GM12891 (cell line): ENCODE measurements around the gene DNAJC12.
A peak's percentile ranks its signal among the peaks of the same experiment; 100 is the strongest.

Source experiments
- DNase-seq: peaks from one replicate; pipeline ENCODE4 v3.0.0; 2011; ENCODE audit warnings: low spot score; ENCODE audit not compliant: insufficient read length
- FAIRE-seq: peaks from 2 replicates; lab custom pipeline; 2011; peaks lifted over from hg19 to GRCh38; lab: Jason Lieb, UNC
- PAX5 ChIP-seq: IDR thresholded peaks from 2 replicates; pipeline ENCODE4 v1.6.1; 2011; ENCODE audit warnings: low read length, moderate library complexity, mild to moderate bottlenecking; ENCODE audit not compliant: insufficient read depth, severe bottlenecking
- POLR2A ChIP-seq: IDR thresholded peaks from 2 replicates; pipeline ENCODE4 v1.6.1; 2011; ENCODE audit warnings: low read depth, low read length, control low read depth
- POLR2AphosphoS5 ChIP-seq: IDR thresholded peaks from 2 replicates; pipeline ENCODE4 v1.6.1; 2011; ENCODE audit warnings: low read depth, low read length, control low read depth
- POU2F2 ChIP-seq: IDR thresholded peaks from 2 replicates; pipeline ENCODE4 v1.6.1; 2011; ENCODE audit warnings: low read depth, mild to moderate bottlenecking, control low read depth, low read length, moderate library complexity
- SPI1 ChIP-seq: IDR thresholded peaks from 2 replicates; pipeline ENCODE4 v1.6.1; 2011; ENCODE audit warnings: low read depth, low read length, control low read depth
- TAF1 ChIP-seq: IDR thresholded peaks from 2 replicates; pipeline ENCODE4 v1.6.1; 2011; ENCODE audit warnings: low read depth, low read length, control low read depth

Gene DNAJC12

DNA sequence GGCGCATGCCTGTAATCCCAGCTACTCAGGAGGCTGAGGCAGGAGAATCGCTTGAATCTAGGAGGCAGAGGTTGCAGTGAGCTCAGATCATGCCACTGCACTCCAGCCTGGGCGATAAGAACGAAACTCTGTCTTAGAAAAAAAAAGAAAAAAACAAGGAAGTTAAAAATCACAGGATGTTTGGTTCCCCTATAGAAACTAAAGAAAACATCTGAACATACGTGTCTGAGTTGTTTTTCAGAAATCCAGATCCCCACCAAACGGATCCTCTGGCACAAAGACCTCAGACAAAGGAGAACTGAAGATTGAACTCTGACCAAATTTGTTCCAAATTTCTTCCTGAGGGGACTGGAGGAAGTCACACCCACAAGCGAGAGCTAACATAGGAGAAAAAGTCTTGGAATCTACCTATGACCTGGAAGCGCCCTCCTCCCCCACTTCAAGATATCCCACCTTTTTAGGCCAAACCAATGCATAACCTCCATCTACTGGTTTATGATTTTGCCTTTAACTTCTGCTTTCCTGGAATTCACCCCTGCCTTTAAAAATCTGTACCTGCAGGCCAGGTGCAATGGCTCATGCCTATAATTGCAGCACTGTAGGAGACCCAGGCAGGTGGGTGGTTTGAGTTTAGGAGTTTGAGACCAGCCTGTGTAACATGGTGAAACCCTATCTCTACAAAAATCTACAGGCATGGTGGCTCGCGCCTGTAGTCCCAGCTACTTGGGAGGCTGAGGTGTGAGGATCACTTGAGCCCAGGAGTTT lies 26.8 kb upstream of the DNAJC12 start:
- TF ChIP-seq TAF1 (no peak), PAX5 (no peak), POU2F2 (no peak)
- DNase-seq: no peak
- FAIRE-seq: no peak

DNA sequence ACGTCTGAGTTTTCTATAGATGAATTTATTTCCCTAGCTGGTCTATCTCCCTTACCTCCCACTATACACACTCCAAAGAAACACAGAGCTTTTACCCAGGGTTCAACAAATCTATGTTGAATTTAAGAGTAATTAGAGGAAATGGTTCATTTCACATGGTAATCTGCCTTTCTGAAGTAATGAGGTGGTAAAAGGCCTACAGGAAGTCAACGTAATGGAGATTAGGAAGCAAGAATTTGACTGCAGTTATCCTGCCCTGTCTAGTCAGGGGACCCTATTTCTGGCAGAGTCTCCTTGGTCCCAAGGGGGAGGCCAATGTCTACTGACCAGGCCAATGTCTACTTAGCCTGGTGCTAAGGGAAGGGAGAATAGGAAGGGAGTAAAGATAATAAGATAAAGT lies 25.1 kb upstream of the DNAJC12 start:
- FAIRE-seq (no peak), DNase-seq (no peak)
- TF ChIP-seq POU2F2: no peak
- TF ChIP-seq POLR2AphosphoS5: no peak
- TF ChIP-seq PAX5: no peak
- TF ChIP-seq TAF1: no peak
- TF ChIP-seq POLR2A: no peak
- TF ChIP-seq SPI1: no peak

GRCh38 chr10:67861750-67862432 lies 23.9 kb upstream of the DNAJC12 start:
- DNase-seq: no peak
- no peak for FAIRE-seq
- TF ChIP-seq POLR2A (no peak), POLR2AphosphoS5 (no peak), TAF1 (no peak), PAX5 (no peak), POU2F2 (no peak), SPI1 (no peak)

DNA sequence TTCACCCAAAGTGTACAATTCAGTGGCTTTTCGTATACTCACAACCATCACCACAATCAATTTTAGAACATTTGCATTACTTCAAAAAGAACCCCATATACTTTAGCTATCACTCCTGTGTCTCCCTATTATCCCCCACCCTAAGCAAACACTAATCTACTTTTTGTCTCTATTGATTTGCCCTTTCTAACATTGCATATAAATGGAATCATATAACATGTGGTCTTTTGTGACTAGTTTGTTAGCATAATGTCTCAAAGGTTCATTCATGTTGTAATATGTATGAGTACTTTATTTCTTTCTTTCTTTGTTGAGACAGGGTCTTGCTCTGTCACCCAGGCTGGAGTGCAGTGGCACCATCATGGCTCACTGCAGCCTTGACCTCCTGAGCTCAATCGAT lies 21.0 kb upstream of the DNAJC12 start:
- DNase-seq (no peak), FAIRE-seq (no peak)
- TF ChIP-seq POLR2A (no peak), PAX5 (no peak), SPI1 (no peak), POU2F2 (no peak), POLR2AphosphoS5 (no peak), TAF1 (no peak)

- FAIRE-seq (no peak), DNase-seq (no peak)
- TF ChIP-seq SPI1: no peak
- no peak for TF ChIP-seq POU2F2
- TF ChIP-seq PAX5: no peak
- no peak for TF ChIP-seq POLR2AphosphoS5
These were observed 15.5 kb upstream of the DNAJC12 start for GRCh38 chr10:67853512-67853911.

DNA sequence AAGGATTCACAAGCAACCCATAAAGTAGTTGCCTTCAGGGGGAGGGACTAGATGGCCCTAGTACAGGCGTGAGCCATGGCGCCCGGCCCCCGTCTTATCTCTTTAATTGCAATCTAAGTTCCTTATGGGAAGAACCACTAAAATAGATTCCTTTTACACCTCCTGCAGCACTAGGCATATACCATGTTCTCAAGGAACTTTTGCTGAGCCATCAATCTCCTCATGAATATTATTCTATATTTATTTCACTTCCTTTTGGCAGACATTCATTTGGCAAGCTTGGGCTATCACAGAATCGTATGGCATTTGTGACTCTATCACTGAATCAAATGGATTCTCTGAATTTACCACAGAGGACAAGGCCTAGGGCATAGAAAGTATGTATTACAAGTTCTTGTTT lies 14.8 kb upstream of the DNAJC12 start:
- FAIRE-seq: no peak
- TF ChIP-seq POLR2AphosphoS5: no peak
- no peak for TF ChIP-seq POU2F2
- no peak for TF ChIP-seq SPI1
- no peak for TF ChIP-seq POLR2A
- no peak for TF ChIP-seq TAF1
- TF ChIP-seq PAX5: no peak
- no peak for DNase-seq

GRCh38 chr10:67851186-67851585 lies 13.2 kb upstream of the DNAJC12 start:
- FAIRE-seq: no peak
- TF ChIP-seq SPI1: no peak
- TF ChIP-seq POLR2A: no peak
- no peak for TF ChIP-seq PAX5
- TF ChIP-seq POLR2AphosphoS5: no peak
- TF ChIP-seq POU2F2: no peak

GRCh38 chr10:67849331-67850011 lies 11.5 kb upstream of the DNAJC12 start:
- peak; percentile 75 for DNase-seq
- TF ChIP-seq SPI1 (peak; percentile 74), POU2F2 (peak; percentile 58; the same call in 1 of the 2 replicates), TAF1 (peak; percentile 81), PAX5 (no peak), POLR2AphosphoS5 (peak; percentile 64), POLR2A (peak; percentile 63)
- peak; percentile 97 for FAIRE-seq

More at GRCh38 chr10:67851186-67851585, 13.2 kb upstream of the DNAJC12 start:
- no peak for DNase-seq

DNA sequence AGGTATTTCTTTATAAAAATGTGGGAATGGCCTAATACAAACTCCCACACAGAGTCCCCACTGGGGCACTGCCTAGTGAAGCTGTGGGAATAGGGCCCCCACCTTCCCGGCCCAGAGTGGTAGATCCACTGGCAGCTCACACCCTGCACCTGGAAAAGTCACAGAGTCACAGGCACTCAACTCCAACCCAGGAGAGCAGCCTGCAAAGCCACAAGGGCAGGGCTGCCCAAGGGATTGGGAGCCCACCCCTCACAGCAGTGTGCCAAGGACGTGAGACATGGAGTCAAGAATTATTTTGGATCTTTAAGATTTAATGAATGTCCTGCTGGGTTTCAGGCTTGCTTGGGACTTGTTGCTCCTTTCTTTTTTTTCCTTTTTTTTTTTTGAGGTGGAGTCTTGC lies 5.3 kb upstream of the DNAJC12 start:
- FAIRE-seq: no peak
- TF ChIP-seq POLR2A: no peak
- TF ChIP-seq POU2F2: no peak
- TF ChIP-seq PAX5: no peak
- TF ChIP-seq SPI1: no peak
- TF ChIP-seq TAF1: no peak
- no peak for TF ChIP-seq POLR2AphosphoS5
- no peak for DNase-seq

DNA sequence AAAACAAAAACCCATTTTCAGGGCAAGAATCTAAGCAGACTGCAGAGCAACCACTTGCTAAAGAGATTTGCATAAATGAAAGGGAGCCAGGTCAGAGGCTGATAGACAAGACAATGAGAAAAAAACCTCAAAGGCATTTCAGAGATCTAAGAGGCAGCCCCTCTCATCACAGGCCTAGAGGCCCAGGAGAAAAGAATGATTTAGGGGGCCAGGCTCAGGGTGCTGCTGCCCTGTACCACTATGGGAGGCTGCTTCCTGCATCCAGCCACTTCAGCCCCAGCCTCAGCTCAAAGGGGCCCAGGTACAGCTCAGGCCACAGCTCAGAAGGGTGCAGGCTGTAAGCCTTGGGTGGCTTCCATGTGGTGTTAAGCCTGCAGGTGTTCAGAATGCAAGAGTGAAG lies 3.7 kb upstream of the DNAJC12 start:
- no peak for DNase-seq
- TF ChIP-seq POLR2A (no peak), POU2F2 (no peak), TAF1 (no peak)
- no peak for FAIRE-seq
